IPS-18a (cell line): ENCODE measurements around the gene ULBP1.
"Not testable (repeated sequence)": the region's sequence is repeated elsewhere in the genome, so short reads cannot be mapped to it uniquely, and the experiment has no call there.

Experiments used
- H3K27ac ChIP-seq: one replicate; pipeline ENCODE4 v1.5.1; 2013; ENCODE audit warnings: low read length
- H3K27me3 ChIP-seq: one replicate; pipeline ENCODE4 v1.6.1; 2013; ENCODE audit warnings: mild to moderate bottlenecking, low read length; ENCODE audit not compliant: control insufficient read depth, insufficient read depth
- H3K36me3 ChIP-seq: one replicate; pipeline ENCODE4 v1.6.1; 2013; ENCODE audit warnings: low read depth, low read length; ENCODE audit not compliant: control insufficient read depth
- H3K4me1 ChIP-seq: one replicate; pipeline ENCODE4 v1.6.1; 2013; ENCODE audit warnings: low read depth, low read length; ENCODE audit not compliant: control insufficient read depth
- H3K4me3 ChIP-seq: one replicate; pipeline ENCODE4 v1.5.1; 2013; ENCODE audit warnings: low read length
- H3K9ac ChIP-seq: one replicate; pipeline ENCODE4 v1.6.1; 2013; ENCODE audit warnings: mild to moderate bottlenecking, low read length, moderate library complexity
- H3K9me3 ChIP-seq: one replicate; pipeline ENCODE4 v1.6.1; 2013; ENCODE audit warnings: low read depth, low read length; ENCODE audit not compliant: control insufficient read depth

The ULBP1 gene

GRCh38 chr6:149946631-149947030 is 17.1 kb upstream of the ULBP1 start:
- not testable (repeated sequence) for H3K4me1 ChIP-seq, H3K9me3 ChIP-seq, H3K27ac ChIP-seq, H3K36me3 ChIP-seq, H3K4me3 ChIP-seq, H3K9ac ChIP-seq
- peaks cover 76% of the 10 kb centered on the region for H3K27me3 ChIP-seq

GRCh38 chr6:149947533-149947932 is 16.2 kb upstream of the ULBP1 start:
- H3K9me3 ChIP-seq, H3K27ac ChIP-seq, H3K4me3 ChIP-seq, H3K36me3 ChIP-seq, H3K4me1 ChIP-seq, H3K9ac ChIP-seq: not testable (repeated sequence)
- peaks cover 76% of the 10 kb centered on the region for H3K27me3 ChIP-seq

- Histone ChIP-seq H3K27ac (no peak overlapping the region), H3K9me3 (no peaks in the 10 kb centered on the region), H3K4me3 (no peak overlapping the region), H3K9ac (no peak overlapping the region), H3K4me1 (no peaks in the 10 kb centered on the region), H3K27me3 (peaks cover 76% of the 10 kb centered on the region), H3K36me3 (no peaks in the 10 kb centered on the region)
Observed at GRCh38 chr6:149948011-149948410, 15.7 kb upstream of the ULBP1 start.

GRCh38 chr6:149948616-149949015 is 15.1 kb upstream of the ULBP1 start:
- no peak overlapping the region for H3K9ac ChIP-seq
- no peak overlapping the region for H3K27ac ChIP-seq
- H3K36me3 ChIP-seq = no peaks in the 10 kb centered on the region
- H3K4me1 ChIP-seq = no peaks in the 10 kb centered on the region
- no peak overlapping the region for H3K4me3 ChIP-seq
- H3K9me3 ChIP-seq = no peaks in the 10 kb centered on the region
- peaks cover 76% of the 10 kb centered on the region for H3K27me3 ChIP-seq

- H3K27ac ChIP-seq = no peak overlapping the region
- peaks cover 86% of the 10 kb centered on the region for H3K27me3 ChIP-seq
- H3K36me3 ChIP-seq = no peaks in the 10 kb centered on the region
- no peaks in the 10 kb centered on the region for H3K4me1 ChIP-seq
- H3K9me3 ChIP-seq = no peaks in the 10 kb centered on the region
- no peak overlapping the region for H3K4me3 ChIP-seq
- no peak overlapping the region for H3K9ac ChIP-seq
Observed at GRCh38 chr6:149950423-149950822, 13.3 kb upstream of the ULBP1 start.

- H3K27ac ChIP-seq = no peak overlapping the region
- no peaks in the 10 kb centered on the region for H3K4me1 ChIP-seq
- peaks cover 92% of the 10 kb centered on the region for H3K27me3 ChIP-seq
- H3K36me3 ChIP-seq = no peaks in the 10 kb centered on the region
- H3K9me3 ChIP-seq = no peaks in the 10 kb centered on the region
- H3K4me3 ChIP-seq = no peak overlapping the region
- no peak overlapping the region for H3K9ac ChIP-seq
Observed at GRCh38 chr6:149951096-149951495, 12.6 kb upstream of the ULBP1 start.

GRCh38 chr6:149951626-149952025 is 12.1 kb upstream of the ULBP1 start:
- Histone ChIP-seq H3K27ac (no peak overlapping the region), H3K27me3 (peaks cover 92% of the 10 kb centered on the region)

GRCh38 chr6:149953390-149953789 is 10.4 kb upstream of the ULBP1 start:
- H3K9ac ChIP-seq, H3K9me3 ChIP-seq, H3K36me3 ChIP-seq, H3K27ac ChIP-seq, H3K4me1 ChIP-seq, H3K4me3 ChIP-seq: not testable (repeated sequence)
- peaks cover 99% of the 10 kb centered on the region for H3K27me3 ChIP-seq

More at GRCh38 chr6:149951626-149952025, 12.1 kb upstream of the ULBP1 start:
- Histone ChIP-seq H3K9me3 (no peaks in the 10 kb centered on the region), H3K36me3 (no peaks in the 10 kb centered on the region), H3K4me3 (no peak overlapping the region), H3K4me1 (no peaks in the 10 kb centered on the region), H3K9ac (no peak overlapping the region)

- H3K27me3 ChIP-seq = peaks cover 99% of the 10 kb centered on the region
- not testable (repeated sequence) for H3K4me3 ChIP-seq, H3K4me1 ChIP-seq, H3K27ac ChIP-seq, H3K36me3 ChIP-seq, H3K9ac ChIP-seq, H3K9me3 ChIP-seq
Observed at GRCh38 chr6:149953934-149954327, 9.8 kb upstream of the ULBP1 start.

GRCh38 chr6:149954328-149954983 is 9.3 kb upstream of the ULBP1 start:
- H3K9ac ChIP-seq, H3K4me1 ChIP-seq, H3K27ac ChIP-seq, H3K9me3 ChIP-seq, H3K36me3 ChIP-seq, H3K4me3 ChIP-seq: not testable (repeated sequence)
- peaks cover 99% of the 10 kb centered on the region for H3K27me3 ChIP-seq

GRCh38 chr6:149954984-149955653 is 8.6 kb upstream of the ULBP1 start:
- not testable (repeated sequence) for H3K4me3 ChIP-seq, H3K9me3 ChIP-seq, H3K4me1 ChIP-seq, H3K27ac ChIP-seq, H3K9ac ChIP-seq, H3K36me3 ChIP-seq
- H3K27me3 ChIP-seq = peaks cover 99% of the 10 kb centered on the region

GRCh38 chr6:149955654-149956317 is 8.0 kb upstream of the ULBP1 start:
- peaks cover 99% of the 10 kb centered on the region for H3K27me3 ChIP-seq
- not testable (repeated sequence) for H3K27ac ChIP-seq, H3K36me3 ChIP-seq, H3K4me1 ChIP-seq, H3K9ac ChIP-seq, H3K4me3 ChIP-seq, H3K9me3 ChIP-seq
